Cerebellar cortex (tissue), 1 donor: ENCODE data around the gene MYH14.
"Not testable (repeated sequence)": the region's sequence is repeated elsewhere in the genome, so short reads cannot be mapped to it uniquely, and the experiment has no call there.

Source experiments
- DNase-seq: peaks from one replicate; pipeline ENCODE4 v3.0.0-alpha.2; 2015; ENCODE audit warnings: low spot score

Gene MYH14

DNA sequence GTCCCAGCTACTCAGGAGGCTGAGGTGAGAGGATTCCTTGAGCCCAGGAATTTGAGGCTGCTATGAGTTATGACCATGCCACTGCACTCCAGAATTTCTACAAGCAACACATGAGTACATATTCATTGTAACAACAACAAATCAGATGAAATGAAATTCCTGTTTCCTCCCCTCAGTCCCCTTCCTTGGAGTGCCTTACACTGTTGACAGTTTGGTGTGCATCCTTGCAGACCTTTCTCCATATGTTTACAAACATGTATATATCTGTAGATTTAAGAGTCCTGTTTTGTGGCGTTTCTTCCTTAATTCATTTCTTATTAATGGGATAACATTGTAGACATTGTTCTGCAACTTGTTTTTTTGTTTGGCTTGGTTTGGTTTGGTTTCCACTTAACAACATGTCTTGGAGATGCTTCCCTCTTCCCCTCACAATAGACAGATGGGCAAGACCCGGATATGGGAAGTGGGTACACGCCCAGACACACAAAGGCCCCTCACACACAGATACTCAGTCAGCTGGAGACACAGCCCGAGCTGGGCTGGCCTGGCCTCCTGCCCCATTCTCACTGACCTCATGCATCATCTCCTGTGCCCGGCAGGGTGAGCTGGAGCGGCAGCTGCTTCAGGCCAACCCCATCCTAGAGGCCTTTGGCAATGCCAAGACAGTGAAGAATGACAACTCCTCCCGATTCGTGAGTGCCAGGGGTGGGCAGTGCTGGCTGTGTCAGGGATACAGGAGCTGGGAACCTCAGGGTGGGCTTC, 21.7 kb downstream of the MYH14 start:
- DNase-seq = no peak

DNA sequence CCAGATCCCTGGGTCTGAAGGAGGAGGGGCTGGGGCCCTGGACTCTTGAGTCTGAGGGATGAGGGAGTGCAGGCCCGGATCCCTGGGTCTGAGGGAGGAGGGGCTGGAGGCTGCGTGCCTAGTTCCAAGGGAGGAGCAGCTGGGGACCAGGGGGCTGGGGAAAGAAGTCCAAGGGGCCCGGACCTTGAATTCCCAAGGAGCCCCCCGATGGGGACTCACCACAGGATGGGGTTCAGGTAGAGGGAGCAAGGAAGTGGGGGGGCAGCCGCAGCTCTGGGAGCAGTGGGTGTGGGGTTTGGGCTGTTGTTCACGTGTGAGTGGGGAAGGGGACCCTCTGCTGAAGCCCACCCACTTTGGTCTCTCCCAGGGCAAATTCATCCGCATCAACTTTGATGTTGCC, 23.1 kb downstream of the MYH14 start:
- DNase-seq = no peak

DNA sequence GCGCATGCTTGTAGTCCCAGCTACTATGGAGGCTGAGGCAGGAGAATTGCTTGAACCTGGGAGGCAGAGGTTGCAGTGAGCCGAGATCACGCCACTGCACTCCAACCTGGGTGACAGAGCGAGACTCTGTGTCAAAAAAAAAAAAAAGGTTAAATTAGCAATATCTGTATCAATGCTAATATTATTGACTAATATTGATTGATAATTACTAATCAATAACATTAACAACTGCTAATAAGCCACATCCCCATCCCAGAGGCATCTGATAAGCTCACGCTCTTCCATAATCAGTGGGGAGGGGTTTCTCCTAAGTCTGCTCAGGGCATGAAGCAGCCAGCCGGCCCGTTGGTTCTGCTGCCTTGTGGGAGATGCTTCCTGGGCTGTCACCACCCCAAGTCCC, 24.7 kb downstream of the MYH14 start:
- DNase-seq = not testable (repeated sequence)

DNA sequence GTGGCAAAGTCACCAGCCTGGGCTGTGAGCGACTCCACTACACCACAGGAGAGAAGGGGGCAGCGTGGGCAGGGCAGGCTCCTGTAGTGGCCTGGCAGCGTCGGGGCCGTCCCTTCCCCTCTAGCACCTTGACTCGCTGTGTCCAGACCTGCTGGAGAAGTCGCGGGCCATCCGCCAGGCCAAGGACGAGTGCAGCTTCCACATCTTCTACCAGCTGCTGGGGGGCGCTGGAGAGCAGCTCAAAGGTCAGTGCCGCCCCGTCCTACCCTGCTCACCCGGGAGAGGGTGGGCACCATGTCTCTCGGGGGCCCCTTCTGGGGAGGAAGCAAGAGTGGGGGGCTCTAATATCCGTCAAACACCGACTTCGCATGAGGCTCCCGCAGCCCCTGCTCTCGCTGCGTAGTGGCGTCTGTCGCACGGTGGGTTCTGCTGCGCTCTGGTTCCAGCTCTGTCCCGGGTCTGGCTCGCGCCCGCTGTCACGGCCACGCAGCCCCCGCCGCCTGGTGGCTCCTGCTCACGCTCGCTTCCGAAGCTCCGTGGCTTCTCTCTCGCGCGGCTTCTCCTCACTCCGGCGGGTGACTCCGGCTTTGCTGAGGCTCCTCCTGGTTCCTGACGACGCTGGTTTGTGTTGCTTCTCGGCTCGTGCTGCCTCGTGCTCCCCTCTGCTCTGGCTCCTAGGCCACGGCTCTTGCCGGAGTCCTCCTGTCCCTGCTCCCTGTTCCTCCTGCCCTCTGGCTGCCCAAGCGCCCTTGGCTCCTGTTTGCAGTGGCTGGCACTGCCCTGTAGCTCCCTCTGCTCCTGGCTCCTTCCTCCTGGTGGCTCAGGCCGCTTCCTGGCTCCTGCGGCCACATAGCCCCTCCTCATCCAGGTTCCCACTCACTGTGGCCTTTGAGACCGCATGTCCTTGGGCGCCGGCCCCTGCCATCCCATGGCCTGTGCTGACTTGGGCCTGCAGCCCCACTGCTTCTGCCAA, 27.2 kb downstream of the MYH14 start:
- no peak for DNase-seq

DNA sequence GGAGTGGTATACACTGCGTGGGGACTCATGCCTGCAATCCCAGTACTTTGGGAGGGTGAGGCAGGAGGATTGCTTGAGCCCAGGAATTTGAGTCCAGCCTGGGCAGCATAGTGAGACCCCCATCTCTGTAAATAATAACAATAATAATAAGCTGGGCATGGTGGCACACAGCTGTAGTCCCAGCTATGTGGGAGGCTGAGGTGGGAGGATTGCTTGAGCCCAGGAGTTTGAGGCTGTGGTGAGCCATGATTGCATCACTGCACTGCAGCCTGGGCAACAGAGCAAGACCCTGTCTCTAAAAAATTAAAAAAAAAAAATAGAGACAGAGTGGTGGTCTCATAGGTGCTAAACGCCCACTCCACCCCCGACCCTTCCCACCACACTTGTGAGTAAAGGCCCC, 28.0 kb downstream of the MYH14 start:
- DNase-seq = not testable (repeated sequence)

DNA sequence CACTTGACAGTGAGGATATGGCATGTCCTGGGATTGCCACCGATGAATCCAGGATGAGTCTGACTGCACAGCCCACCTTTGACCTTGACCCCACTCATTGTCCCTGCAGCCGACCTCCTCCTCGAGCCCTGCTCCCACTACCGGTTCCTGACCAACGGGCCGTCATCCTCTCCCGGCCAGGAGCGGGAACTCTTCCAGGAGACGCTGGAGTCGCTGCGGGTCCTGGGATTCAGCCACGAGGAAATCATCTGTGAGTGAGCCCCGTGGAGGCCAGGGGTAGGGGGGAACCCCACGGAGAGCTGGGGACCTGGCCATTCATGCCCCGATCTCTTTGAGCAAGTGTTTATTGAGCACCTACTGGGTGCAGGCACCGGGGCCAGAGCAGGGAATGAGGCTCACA, 28.4 kb downstream of the MYH14 start:
- no peak for DNase-seq

DNA sequence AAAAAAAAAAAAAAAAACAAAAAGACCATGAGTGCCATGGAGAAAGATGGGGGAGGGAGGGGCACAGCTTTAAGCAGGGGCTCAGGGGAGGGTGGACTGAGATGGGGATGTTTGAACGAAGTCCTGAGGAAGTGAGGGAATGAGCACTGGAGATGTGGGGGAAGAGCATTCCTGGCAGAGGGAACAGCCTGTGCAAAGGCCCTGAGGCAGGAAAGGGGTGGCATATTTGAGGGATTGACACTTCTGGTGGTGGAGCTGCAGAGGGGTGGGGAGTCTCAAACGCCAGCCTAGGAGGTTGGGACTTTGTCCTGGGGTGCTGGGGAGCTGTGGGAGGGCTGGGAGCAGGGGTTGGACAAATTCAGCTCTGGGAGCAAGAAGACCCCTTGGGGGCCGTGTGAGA, 29.2 kb downstream of the MYH14 start:
- no peak for DNase-seq

DNA sequence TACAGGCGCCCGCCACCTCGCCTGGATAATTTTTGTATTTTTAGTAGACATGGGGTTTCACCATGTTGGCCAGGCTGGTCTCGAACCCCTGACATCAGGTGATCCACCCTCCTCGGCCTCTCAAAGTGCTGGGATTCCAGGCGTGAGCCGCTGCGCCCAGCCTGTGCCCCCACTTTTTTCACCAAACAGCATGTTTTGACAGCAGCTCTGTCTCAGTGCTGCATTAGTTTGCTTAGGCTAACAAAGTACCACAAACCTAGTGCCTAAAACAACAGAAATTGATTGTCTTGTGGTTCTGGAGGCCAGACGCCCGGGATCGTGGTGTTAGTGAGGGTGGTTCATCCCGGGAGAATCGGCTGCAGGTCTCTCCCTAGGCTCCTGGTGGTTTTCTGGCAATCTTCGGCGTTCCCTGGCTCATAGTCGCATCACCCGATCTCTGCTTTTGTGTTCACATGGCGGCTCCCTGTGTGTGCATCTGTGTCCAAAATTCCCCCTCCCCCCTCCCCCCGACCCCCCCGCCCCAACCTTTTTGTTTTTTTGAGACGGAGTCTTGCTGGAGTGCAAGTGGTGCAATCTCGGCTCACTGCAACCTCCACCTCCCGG, 30.0 kb downstream of the MYH14 start:
- no peak for DNase-seq

DNA sequence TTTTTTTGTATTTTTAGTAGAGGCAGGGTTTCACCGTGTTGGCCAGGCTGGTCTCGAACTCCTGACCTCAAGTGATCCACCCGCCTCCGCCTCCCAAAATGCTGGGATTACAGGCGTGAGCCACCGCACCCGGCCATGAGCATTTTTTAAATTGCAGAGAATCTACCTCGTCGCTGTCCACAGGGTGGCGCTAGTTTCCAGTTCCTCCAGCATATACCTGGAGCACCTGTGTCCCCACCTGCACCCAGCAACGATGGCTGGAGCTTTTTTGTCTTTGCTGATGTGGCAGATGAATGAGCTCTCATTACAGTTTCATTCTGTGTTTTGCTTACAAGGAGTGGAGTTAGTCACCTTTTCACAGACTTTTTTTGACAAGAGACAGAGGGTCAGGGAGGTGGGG, 34.1 kb downstream of the MYH14 start:
- not testable (repeated sequence) for DNase-seq

DNA sequence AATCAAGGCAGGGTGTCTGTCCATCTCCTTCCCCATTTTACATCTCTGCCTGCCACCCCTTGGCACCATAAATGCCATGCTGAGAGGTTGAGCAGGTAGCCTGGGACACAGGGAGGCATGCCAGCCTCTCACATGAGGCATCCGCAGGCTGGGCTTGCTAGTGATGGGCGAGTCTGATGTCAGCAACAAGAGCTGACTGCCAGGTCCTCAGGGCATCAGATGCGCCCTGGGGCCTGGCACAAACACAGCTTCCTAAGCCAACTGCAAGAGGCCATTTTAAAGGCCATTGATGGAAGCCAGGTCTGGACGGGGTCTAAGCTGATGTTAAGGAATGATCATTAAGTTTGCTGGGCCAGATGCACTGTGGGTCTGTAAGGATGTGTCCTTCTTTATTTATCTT, 34.6 kb downstream of the MYH14 start:
- no peak for DNase-seq

DNA sequence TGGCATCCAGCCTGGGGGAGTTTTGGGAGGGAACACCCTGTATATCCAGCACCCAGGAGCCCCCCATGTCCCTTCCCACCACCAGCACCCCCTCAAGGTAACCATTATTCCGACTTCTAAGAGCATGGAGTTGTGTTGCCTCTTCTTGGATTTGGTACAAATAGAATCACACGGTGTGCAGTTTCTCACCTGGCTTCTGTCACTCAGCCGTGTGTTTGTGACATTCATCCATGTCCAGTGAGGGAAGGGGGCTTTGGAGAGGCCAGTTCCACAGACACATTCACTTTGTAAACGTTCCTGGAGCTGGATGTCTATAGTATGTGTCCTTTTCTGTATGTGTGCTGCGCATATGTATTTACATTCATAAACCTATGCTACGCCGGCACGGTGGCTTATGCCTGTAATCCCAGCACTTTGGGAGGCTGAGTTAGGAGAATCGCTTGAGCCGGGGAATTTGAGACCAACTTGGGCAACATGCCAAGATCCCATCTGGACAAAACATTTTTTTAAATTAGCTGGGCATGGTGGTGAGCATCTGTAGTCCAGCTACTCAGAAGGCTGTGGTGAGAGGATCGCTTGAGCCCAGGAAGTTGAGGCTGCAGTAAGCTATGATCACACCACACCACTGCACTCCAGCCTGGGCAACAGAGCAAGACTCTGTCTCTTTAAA, 36.6 kb downstream of the MYH14 start:
- DNase-seq = no peak

DNA sequence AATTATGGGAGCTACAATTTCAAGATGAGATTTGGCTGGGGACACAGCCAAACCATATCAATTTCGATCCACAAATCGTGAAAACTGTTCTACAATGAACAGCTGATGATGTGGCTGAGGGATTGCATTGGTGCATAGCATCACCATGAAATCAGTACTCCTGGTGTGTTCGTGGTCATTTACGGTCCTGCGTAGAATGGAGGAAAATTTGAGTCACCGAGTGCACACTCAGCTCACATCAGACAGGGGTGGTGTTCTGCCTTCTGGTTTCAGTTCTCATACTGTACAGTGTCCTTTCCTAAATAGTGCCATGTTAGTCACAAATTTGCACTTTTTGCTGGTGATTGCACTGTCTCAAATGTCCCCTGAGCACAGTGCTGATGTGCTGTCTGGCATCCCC, 39.2 kb downstream of the MYH14 start:
- DNase-seq = no peak

DNA sequence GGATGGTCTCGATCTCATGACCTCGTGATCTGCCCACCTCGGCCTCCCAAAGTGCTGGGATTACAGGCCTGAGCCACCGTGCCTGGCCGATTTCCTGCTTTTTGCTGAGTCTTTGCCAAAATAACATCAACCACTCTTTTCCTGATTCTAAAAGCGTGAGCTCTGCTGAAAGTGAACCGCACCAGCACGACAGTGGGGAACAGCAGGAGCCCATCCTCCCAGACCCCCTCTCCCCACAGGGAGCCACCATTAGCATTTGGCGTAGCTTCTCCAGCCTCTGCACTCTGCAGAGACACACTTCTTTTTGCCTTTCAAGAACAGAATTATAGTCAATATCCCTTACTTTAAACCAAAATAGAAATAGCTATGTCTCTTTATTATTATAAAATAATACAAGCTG, 41.3 kb downstream of the MYH14 start:
- no peak for DNase-seq

DNA sequence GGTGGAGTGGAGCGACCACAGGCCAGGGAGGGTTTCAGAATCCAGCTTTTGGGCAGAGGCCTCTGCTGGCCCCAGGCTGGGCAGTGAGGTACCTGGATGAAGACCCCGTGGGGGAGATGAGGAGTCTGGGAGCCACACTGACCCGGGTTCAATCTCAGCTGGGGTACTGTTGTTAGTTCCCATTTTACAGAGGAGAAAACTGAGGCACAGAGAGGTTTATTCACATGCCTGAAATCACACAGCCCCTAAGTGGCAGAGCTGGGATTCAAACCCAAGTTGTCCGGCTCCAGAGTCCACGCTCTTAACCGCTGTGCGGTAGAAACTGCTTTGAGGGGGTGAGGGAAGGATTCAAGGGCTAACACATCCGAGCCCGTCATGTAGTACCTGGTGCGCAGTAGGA, 45.0 kb downstream of the MYH14 start:
- DNase-seq = no peak

DNA sequence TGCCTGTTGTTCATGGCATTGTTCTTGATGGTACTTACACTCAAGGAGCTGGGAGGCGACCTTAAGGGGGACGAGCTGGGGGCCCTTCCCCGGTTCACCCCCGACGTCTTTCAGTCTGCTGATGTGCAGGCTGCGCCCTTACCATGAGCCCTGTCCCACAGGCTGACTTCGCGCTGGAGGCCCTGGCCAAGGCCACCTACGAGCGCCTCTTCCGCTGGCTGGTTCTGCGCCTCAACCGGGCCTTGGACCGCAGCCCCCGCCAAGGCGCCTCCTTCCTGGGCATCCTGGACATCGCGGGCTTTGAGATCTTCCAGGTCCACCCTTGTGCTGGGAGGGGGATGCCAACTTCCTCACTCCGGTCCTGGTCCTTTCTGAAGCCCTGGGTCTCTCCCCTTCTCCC, 45.4 kb downstream of the MYH14 start:
- no peak for DNase-seq

DNA sequence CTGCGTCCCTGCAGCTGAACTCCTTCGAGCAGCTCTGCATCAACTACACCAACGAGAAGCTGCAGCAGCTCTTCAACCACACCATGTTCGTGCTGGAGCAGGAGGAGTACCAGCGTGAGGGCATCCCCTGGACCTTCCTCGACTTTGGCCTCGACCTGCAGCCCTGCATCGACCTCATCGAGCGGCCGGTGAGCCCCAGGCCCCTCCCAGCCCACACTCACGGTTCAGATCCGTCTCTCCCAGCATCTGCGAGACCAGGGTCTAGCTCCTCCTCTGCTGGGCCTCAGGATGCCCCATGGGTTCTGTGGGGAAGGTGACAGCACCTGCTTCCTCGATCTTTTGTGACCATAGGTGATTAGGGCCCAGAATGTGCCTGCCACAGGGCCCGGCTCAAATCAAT, 46.2 kb downstream of the MYH14 start:
- DNase-seq = no peak

DNA sequence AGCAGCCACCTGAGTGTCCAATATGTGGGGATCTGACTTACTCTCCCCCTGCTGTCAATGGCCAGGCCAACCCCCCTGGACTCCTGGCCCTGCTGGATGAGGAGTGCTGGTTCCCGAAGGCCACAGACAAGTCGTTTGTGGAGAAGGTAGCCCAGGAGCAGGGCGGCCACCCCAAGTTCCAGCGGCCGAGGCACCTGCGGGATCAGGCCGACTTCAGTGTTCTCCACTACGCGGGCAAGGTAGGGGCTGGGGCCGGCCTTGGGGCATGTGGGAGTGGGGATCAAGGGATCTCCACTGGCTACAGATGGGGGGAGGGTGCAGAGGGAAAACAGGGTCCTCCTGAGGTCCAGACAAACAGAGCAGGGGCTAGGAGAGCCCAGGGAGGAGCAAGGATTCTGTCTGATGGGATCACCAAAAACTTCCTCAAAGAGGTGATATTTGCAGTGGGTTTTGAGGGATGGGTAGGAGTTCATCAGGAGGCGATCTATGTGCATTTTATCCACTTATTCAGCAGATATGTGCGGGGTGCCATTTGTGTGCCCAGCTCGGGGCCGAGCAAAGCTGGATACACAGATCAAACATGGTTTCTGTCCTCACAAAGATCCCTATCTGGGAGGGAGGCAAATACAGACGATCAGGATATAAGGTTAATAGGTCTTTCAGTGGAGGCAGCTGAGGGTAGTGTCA, 47.2 kb downstream of the MYH14 start:
- no peak for DNase-seq

DNA sequence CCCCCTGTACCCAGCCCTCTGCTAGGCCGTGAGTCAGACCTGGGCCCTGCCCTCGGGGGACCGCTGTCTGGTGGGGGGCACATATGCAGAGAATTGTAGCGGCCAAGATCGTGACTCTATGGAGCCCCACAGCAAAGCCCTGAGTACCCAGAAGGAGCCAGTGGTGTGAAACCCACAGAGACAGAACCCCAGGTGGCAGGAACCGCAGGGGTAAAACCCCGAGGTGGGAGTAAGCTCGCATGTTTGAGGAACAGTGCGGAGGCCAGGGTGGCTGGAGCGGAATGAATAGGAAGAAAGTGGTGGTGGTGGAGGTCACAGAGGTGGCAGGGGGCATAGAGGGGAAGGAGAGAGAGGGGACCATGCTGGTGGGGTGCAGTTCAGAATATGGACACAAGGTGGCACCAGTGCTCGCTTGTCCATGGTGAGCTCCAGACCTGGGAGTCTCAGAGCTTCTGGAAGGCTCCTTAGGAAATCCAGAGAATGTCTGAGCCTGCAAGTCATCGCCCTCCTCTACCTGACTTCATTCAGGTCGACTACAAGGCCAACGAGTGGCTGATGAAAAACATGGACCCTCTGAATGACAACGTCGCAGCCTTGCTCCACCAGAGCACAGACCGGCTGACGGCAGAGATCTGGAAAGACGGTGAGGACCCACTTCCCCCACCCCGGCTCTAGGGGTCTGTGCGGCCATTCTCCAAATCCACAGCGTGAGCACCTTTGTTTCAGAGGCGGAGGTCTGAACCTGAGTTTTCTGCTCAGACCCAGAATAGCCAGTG, 48.9 kb downstream of the MYH14 start:
- DNase-seq = peak; percentile 49

DNA sequence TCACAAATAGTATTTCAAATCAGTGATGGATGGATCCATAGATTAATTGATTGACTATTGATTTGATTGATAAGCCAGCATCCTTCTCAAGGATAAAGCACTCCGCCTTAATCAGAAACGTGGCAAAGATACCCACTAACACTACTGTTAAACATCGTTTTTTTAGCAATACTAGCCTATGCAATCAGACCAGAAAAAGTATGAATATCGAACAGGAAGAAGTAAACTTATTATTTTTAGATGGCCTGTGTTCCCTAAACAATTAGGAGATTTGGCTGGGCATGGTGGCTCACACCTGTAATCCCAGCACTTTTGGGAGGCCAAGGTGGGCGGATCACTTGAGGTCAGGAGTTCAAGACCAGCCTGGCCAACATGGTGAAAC, 49.5 kb downstream of the MYH14 start:
- DNase-seq = no peak

DNA sequence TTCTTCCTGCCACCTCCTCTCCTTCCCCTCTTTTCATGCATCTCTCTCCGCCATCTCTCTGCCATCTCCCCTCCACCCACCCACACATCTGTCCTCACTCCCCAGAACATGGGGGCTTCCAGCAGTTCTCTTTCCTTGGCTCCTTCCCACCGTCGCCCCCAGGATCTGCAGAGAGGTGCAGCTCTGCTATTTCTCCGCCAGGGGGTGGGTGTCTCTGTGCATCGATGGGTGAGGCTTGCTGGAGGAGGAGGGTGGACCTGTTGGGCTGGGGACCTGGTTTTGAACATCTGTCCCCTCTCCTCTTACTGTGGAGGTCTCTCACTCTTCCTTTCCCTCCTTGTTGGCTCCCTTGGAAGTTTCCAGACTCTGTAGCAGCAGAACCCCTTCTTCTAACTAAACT, 51.7 kb downstream of the MYH14 start:
- no peak for DNase-seq

DNA sequence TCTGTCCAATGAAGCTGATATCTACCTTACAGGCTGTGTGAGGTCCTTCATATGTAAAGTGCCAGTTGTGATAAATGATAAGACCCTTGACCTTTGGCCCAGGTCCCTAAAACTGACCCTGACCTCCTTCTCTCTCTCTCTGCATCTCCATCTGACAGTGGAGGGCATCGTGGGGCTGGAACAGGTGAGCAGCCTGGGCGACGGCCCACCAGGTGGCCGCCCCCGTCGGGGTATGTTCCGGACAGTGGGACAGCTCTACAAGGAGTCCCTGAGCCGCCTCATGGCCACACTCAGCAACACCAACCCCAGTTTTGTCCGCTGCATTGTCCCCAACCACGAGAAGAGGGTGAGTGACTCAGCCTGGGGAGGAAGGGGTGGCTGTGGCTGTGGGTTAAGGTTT, 53.7 kb downstream of the MYH14 start:
- no peak for DNase-seq
